ENCODE data around the gene HOXB3.
"Not testable (repeated sequence)": the region's sequence is repeated elsewhere in the genome, so short reads cannot be mapped to it uniquely, and the experiment has no call there.

The HOXB3 gene

DNA sequence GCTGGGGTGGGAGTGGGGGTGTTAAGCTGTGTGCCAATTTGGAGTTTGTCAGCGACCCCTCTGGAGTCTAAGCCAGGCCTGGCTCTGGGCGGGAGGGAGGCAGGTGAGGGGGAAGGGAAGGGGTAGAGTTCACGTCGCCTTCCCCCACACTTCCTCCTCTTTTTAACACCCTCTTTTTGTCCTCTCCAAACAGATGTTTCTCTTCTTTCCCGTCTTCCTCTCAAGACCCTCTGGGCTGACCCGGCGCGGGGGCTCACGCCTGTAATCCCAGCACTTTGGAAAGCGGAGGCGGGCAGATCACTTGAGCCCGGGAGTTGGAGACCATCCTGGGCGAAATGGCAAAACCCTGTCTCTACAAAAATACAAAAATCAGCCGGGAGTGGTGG is 62.5 kb downstream of the HOXB3 start:
- DNase-seq (ENCODE audit: low read depth in 2 of 2) = no peak

- no peak for DNase-seq (ENCODE audit: low read depth in 2 of 2)
These were observed 63.2 kb downstream of the HOXB3 start for GRCh38 chr17:48526608-48527546.

DNA sequence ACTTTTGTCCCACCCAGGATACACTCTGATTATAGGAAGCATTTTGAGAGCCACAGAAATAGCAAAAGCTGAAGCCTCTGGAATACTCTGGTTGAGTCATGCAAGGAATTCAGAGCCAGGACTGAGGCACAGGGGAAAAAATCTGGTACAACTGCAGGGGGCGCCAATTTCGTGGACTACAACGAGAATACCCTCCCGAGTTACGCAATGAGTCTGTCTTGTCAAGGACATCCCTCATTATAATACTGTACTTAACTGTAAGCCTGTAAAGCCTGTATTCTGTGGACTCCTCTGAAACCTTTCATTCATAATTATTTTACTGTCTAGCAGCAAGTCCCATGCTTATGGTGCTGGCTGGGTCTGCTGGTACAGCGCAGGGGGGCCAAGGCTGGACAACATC is 67.0 kb downstream of the HOXB3 start:
- DNase-seq (ENCODE audit: low read depth in 2 of 2) = no peak

DNA sequence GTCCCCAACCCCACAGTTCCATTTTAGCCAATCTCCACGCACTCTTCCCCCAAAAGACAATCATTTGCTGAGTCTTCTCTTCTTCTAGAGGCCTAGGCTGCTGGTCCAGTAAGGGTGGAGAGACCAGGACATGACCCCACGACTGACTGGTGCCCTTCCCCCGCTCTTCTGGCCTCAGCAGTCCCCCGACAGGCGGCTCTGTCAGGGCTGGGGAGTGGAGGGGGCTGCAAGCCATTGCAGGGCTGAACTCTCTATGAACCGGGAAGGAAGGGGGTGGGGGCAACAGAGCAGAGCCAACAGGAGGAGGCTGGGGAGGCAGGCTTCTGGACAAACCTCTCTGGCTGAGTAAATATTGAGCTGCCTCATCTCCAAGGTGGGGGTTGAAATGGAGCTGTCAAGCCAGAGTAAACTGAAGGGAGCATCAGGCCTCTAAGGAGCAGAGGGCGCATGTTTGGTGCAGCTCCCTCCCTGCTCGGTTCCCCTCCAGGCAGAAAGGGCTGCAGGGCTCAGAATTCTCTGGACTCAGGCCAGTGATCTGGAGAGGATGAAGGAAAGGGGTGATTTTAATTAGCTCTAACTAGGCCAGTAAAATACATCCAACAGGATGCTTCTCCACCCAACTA is 67.9 kb downstream of the HOXB3 start:
- DNase-seq (ENCODE audit: low read depth in 2 of 2) = no peak

DNA sequence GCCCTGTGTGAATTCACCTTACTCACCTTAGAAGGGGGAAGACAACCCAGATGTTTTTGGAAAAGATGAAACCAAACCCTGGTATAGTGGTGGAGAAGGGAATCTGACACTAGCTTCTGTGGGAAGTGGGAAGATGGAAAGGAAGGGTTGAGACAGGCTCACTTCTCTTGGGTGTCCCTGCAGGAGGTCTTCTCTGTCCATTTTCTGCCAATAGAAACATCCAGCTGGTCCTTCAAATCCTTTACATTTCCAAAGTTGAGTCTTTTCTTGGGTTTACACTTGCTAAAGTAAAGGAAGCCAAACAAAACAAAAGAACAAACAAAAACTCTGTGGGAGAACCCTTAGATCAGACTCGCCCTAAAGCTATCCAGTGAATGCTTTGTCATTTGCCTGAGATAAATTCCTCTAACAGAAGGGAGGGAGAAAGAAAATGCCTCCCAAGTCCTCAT is 69.4 kb downstream of the HOXB3 start:
- no peak for DNase-seq (ENCODE audit: low read depth in 2 of 2)

DNA sequence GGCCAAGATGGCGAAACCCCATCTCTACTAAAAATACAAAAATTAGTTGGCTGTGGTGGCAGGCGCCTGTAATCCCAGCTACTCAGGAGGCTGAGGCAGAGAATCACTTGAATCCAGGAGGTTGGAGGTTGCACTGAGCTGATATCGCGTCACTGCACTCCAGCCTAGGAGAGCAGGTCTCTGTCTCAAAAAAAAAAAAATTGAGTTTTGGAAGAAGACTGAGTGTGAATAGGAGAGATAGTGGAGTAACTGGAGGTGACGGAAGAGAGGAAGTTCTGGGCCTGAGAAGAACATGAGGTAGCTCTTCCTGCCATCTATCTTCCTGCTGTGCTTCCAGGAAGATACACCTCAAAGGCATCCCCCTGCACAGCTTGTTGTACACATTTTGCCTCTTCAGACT is 70.6 kb downstream of the HOXB3 start:
- DNase-seq (ENCODE audit: low read depth in 2 of 2) = no peak

- DNase-seq (ENCODE audit: low read depth in 2 of 2) = no peak
These were observed 72.6 kb downstream of the HOXB3 start for GRCh38 chr17:48517478-48517877.

DNA sequence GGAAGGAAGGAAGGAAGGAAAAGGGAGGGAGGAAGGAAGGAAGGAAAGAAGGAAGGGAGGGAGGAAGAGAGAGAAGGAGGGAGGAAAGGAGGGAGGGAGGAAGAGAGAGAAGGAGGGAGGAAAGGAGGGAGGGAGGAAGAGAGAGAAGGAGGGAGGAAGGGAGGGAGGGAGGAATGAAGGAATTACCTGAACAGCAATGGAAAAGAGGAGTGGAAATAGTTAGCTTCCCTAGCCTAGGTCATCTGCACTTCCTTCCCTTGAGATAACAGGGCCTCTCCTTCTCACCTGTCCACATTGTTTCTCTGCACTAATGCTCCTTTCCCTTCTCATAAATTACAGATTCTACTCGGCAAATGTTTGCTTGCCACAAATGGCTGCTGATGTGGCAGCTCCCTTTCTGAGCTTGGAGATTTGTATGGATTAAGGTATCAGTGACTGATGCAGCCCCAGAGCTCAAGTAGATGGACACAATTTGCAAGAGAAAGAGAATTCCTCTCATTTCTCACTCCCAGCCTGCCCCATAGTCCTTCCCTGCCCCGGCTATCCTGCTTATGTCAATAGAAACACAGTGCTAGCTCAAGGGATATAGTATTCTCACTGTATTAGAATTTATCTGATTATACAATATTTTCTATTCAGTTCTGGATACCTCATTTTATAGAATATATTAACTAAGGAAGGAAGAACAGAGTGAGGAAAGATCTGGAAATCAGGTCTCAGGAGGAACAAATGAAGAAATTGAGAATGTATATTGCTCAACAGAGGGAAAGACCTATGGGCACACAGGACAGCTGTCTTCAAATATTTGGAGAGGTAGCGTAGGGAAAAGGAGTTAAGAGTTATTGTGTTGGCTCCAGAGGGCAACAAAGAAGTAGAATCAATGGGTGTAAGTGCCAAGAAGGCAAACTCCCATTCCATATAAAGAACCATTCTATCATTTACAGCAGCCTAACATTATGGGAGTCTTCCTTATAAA is 73.8 kb downstream of the HOXB3 start:
- DNase-seq (ENCODE audit: low read depth in 2 of 2) = no peak

DNA sequence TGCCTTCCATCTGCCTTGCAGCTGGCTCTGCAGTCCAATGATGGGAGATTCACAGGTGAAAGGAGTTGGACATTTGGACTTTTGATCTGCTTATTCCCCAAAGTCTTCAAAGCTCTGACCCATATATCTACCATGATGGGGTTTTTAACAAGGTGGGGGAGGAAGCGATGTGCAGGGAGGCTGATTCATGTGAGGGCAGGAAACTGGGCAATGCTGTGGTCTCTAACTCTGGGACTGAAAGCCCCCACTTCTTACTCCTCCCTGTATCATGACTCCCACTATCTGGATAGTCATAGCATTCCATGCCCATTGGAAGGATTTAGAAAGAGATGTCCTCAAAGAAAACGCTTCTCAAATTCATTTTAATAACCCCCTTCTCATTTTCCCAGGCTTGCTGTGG is 75.6 kb downstream of the HOXB3 start:
- DNase-seq (ENCODE audit: low read depth in 2 of 2) = no peak

GRCh38 chr17:48513666-48514455 is 76.2 kb downstream of the HOXB3 start:
- no peak for DNase-seq (ENCODE audit: low read depth in 2 of 2)

DNA sequence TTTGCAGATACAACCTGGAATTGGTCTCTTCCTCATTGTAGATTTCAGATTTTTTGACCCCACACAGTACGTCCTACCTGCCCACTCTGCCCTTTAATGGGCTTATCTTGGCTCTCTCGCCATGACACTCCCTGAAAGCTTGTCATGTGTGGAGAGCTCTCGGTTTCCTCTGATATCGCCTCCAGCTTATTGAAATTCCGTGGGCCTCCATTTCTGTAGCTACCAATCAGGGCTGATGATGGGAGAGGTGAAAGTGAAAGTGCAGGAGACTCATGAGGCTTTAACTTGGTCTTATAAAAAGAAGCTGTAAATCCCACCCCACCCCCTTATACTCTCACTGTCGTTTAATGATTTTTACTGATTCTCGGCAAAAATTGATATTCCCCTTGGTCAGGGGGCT is 76.9 kb downstream of the HOXB3 start:
- no peak for DNase-seq (ENCODE audit: low read depth in 2 of 2)

GRCh38 chr17:48510761-48511604 is 79.1 kb downstream of the HOXB3 start:
- no peak for DNase-seq (ENCODE audit: low read depth in 2 of 2)

DNA sequence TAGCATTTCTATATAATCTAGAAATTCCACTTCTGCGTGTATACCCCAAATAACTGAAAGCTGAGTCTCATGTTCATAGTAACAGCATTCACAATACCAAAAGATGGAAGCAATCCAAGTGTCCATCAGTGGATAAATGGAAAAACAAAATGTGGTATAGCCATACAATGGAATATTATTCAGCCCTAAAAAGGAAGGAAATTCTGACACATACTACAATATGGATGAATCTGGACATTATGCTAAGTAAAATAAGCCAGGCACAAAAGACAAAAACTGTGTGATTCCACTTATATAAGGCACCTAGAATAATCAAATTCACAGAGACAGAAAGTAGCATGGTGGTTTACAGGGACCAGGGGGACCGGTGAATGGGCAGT is 79.7 kb downstream of the HOXB3 start:
- no peak for DNase-seq (ENCODE audit: low read depth in 2 of 2)

- not testable (repeated sequence) for DNase-seq (ENCODE audit: low read depth in 2 of 2)
These were observed 80.3 kb downstream of the HOXB3 start for GRCh38 chr17:48509708-48510107.

DNA sequence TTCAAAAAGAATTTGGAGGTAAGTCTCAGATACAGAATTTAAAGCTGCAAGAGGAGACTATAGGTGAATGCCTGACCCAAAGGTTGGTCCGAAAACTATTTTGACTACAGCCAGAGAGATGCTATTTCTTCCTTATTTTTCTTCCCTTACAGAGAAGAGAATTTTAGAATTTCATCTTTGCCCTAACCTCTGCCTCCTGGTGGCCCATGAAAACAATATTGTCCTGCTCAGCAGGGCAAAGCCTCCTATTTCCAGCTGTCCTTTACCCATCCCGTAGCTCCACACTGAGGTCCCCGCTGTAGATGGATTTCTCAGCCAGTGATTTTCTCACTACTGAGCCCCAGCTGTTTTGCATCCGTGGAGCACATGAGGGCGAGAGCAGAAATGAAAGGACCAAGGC is 83.8 kb downstream of the HOXB3 start:
- DNase-seq (ENCODE audit: low read depth in 2 of 2) = no peak

GRCh38 chr17:48505788-48506187 is 84.3 kb downstream of the HOXB3 start:
- DNase-seq (ENCODE audit: low read depth in 2 of 2) = peak in 1 of 2 donors; percentile 24

- DNase-seq (ENCODE audit: low read depth in 2 of 2) = no peak
These were observed 85.1 kb downstream of the HOXB3 start for GRCh38 chr17:48504953-48505352.

GRCh38 chr17:48503747-48504146 is 86.3 kb downstream of the HOXB3 start:
- DNase-seq (ENCODE audit: low read depth in 2 of 2) = no peak

GRCh38 chr17:48502901-48503300 is 87.1 kb downstream of the HOXB3 start:
- DNase-seq (ENCODE audit: low read depth in 2 of 2) = no peak

- DNase-seq (ENCODE audit: low read depth in 2 of 2) = no peak
These were observed 87.7 kb downstream of the HOXB3 start for GRCh38 chr17:48502312-48502711.

Data from stimulated activated CD8-positive, alpha-beta memory T cell treated with anti-CD3 and anti-CD28 coated beads, Interleukin-7, amount 100 ng/mL, for 4 hours (primary cell).